RWPE2 (cell line): Measurements from ENCODE around the gene CREG1.
"Not testable (repeated sequence)": the region's sequence is repeated elsewhere in the genome, so short reads cannot be mapped to it uniquely, and the experiment has no call there.

Source experiments
- ATAC-seq: fragments of 200-7000 bp; cut with Tn5 transposase; 3 replicates; pipeline ENCODE4 v1.9.1; 2021; ENCODE audit warnings: low read depth
- DNase-seq: peaks from one replicate; pipeline ENCODE4 v3.0.0-alpha.2; 2020; ENCODE audit warnings: low spot score
- H3K27ac ChIP-seq: fragments of 450-650 bp; 2 replicates; pipeline ENCODE4 v1.5.1; 2017; ENCODE audit warnings: mild to moderate bottlenecking; ENCODE audit not compliant: poor library complexity, severe bottlenecking
- H3K27me3 ChIP-seq: fragments of 250-450 bp; sonication (Bioruptor Pico); 2 replicates; pipeline ENCODE4 v1.5.1; 2021; ENCODE audit warnings: mild to moderate bottlenecking, moderate library complexity; ENCODE audit not compliant: insufficient read depth, poor library complexity, severe bottlenecking
- H3K36me3 ChIP-seq: fragments of 250-450 bp; sonication (Bioruptor Pico); 2 replicates; pipeline ENCODE4 v1.5.1; 2020; ENCODE audit warnings: low read depth, mild to moderate bottlenecking, moderate library complexity
- H3K4me1 ChIP-seq: fragments of 250-450 bp; sonication (Bioruptor Pico); 2 replicates; pipeline ENCODE4 v1.5.1; 2021; ENCODE audit warnings: mild to moderate bottlenecking, moderate library complexity; ENCODE audit not compliant: insufficient read depth, poor library complexity, severe bottlenecking
- H3K4me3 ChIP-seq: fragments of 250-450 bp; sonication (Bioruptor Pico); 2 replicates; pipeline ENCODE4 v1.5.1; 2021; ENCODE audit warnings: mild to moderate bottlenecking, moderate library complexity; ENCODE audit not compliant: severe bottlenecking
- H3K9me3 ChIP-seq: fragments of 250-450 bp; sonication (Bioruptor Pico); 2 replicates; pipeline ENCODE4 v1.5.1; 2021; ENCODE audit warnings: mild to moderate bottlenecking, moderate library complexity; ENCODE audit not compliant: severe bottlenecking
- CTCF ChIP-seq: fragments of 450-650 bp; IDR thresholded peaks from one replicate; pipeline ENCODE4 v1.5.1; 2017; ENCODE audit warnings: mild to moderate bottlenecking, moderate library complexity; ENCODE audit not compliant: poor library complexity, severe bottlenecking

CREG1 gene

GRCh38 chr1:167578939-167579521, 25.5 kb upstream of the CREG1 start:
- no peaks in the 10 kb centered on the region for H3K4me1 ChIP-seq
- no peaks in the 10 kb centered on the region for H3K9me3 ChIP-seq
- no peaks in the 10 kb centered on the region for H3K27me3 ChIP-seq
- H3K27ac ChIP-seq = no peak overlapping the region
- TF ChIP-seq CTCF = no peak
- H3K4me3 ChIP-seq = no peak overlapping the region
- ATAC-seq (no peak), DNase-seq (no peak)
- H3K36me3 ChIP-seq = no peaks in the 10 kb centered on the region

GRCh38 chr1:167575649-167576048, 22.1 kb upstream of the CREG1 start:
- no peak for DNase-seq
- TF ChIP-seq CTCF = no peak
- Histone ChIP-seq H3K27ac (no peak overlapping the region), H3K9me3 (no peaks in the 10 kb centered on the region), H3K4me1 (peaks cover 8% of the 10 kb centered on the region), H3K27me3 (no peaks in the 10 kb centered on the region), H3K36me3 (no peaks in the 10 kb centered on the region), H3K4me3 (no peak overlapping the region)
- no peak for ATAC-seq

- H3K9me3 ChIP-seq = no peaks in the 10 kb centered on the region
- TF ChIP-seq CTCF = no peak
- no peaks in the 10 kb centered on the region for H3K27me3 ChIP-seq
- H3K4me3 ChIP-seq = no peak overlapping the region
- no peak overlapping the region for H3K27ac ChIP-seq
- H3K36me3 ChIP-seq = no peaks in the 10 kb centered on the region
- DNase-seq (no peak), ATAC-seq (peak; percentile 76)
- H3K4me1 ChIP-seq = peaks cover 8% of the 10 kb centered on the region
These were observed 19.5 kb upstream of the CREG1 start for GRCh38 chr1:167573035-167573434.

GRCh38 chr1:167570712-167571111, 17.1 kb upstream of the CREG1 start:
- H3K36me3 ChIP-seq, H3K4me3 ChIP-seq, H3K27me3 ChIP-seq, DNase-seq, ATAC-seq, H3K4me1 ChIP-seq, H3K27ac ChIP-seq, H3K9me3 ChIP-seq: not testable (repeated sequence)

- no peaks in the 10 kb centered on the region for H3K27me3 ChIP-seq
- peaks cover 15% of the 10 kb centered on the region for H3K4me1 ChIP-seq
- DNase-seq (no peak), ATAC-seq (no peak)
- no peaks in the 10 kb centered on the region for H3K9me3 ChIP-seq
- no peaks in the 10 kb centered on the region for H3K36me3 ChIP-seq
- no peak overlapping the region for H3K4me3 ChIP-seq
- TF ChIP-seq CTCF = no peak
- H3K27ac ChIP-seq = no peak overlapping the region
These were observed 14.1 kb upstream of the CREG1 start for GRCh38 chr1:167567663-167568062.
